ENCODE results near the gene MCRIP2. TPM values are rescaled to one million over a fixed set of nuclear protein-coding genes. Genes with fewer than 3 reads are reported as not detected.
A peak's percentile ranks its signal among the peaks of the same experiment; 100 is the strongest.

Gene MCRIP2
- total and polyA plus RNA-seq, 12 donors = 68.8 to 474 (median 95.2) TPM

- no peaks in the 10 kb centered on the region for H3K36me3 ChIP-seq
- intact Hi-C loops (cut with DNase I) = no loop called here
- TF ChIP-seq CTCF (IDR thresholded peaks at IDR 0.05) = no peak
- WGBS, 2 donors = 94% methylated on average over 22 of the region's 22 CpGs
- no peaks in the 10 kb centered on the region for H3K27me3 ChIP-seq
- no peak overlapping the region for H3K4me3 ChIP-seq
- peaks cover 0 to 6% (median 0%) of the 10 kb centered on the region in 9 donors for H3K4me1 ChIP-seq
- peaks cover 0 to 6% (median 0%) of the 10 kb centered on the region in 11 donors for H3K9me3 ChIP-seq
- H3K27ac ChIP-seq = no peak overlapping the region
- DNase-seq (no peak), ATAC-seq (no peak)
Observed at GRCh38 chr16:606656-607307, 34.8 kb upstream of the MCRIP2 start.

- no peak for ATAC-seq
Observed at GRCh38 chr16:608019-608418, 33.6 kb upstream of the MCRIP2 start.

GRCh38 chr16:609316-609715 is 32.3 kb upstream of the MCRIP2 start:
- no peak for ATAC-seq
- Histone ChIP-seq H3K9me3 (peaks cover 0 to 6% (median 0%) of the 10 kb centered on the region in 11 donors), H3K4me1 (peaks cover 0 to 6% (median 0%) of the 10 kb centered on the region in 9 donors), H3K27ac (no peak overlapping the region), H3K36me3 (no peaks in the 10 kb centered on the region), H3K4me3 (no peak overlapping the region), H3K27me3 (no peaks in the 10 kb centered on the region)
- DNase-seq = no peak
- intact Hi-C loops (cut with DNase I) = no loop called here
- 87 to 90% methylated on average over 13 of the region's 13 CpGs for WGBS, 2 donors
- no peak for TF ChIP-seq CTCF (IDR thresholded peaks at IDR 0.05)

More at GRCh38 chr16:608019-608418, 33.6 kb upstream of the MCRIP2 start:
- 86 to 89% methylated on average over 10 of the region's 10 CpGs for WGBS, 2 donors
- H3K27ac ChIP-seq = no peak overlapping the region
- peaks cover 0 to 6% (median 0%) of the 10 kb centered on the region in 9 donors for H3K4me1 ChIP-seq
- TF ChIP-seq CTCF (IDR thresholded peaks at IDR 0.05) = no peak
- no peaks in the 10 kb centered on the region for H3K27me3 ChIP-seq
- intact Hi-C loops (cut with DNase I) = no loop called here
- DNase-seq = no peak
- peaks cover 0 to 6% (median 0%) of the 10 kb centered on the region in 11 donors for H3K9me3 ChIP-seq
- no peak overlapping the region for H3K4me3 ChIP-seq
- no peaks in the 10 kb centered on the region for H3K36me3 ChIP-seq

- no peaks in the 10 kb centered on the region for H3K36me3 ChIP-seq
- H3K4me1 ChIP-seq = peaks cover 0 to 6% (median 0%) of the 10 kb centered on the region in 9 donors
- ATAC-seq (peak in 2 of 8 donors; percentile 31 to 49), DNase-seq (no peak)
- no peak for TF ChIP-seq CTCF (IDR thresholded peaks at IDR 0.05)
- WGBS, 2 donors = 91 to 92% methylated on average over 14 of the region's 14 CpGs
- H3K27ac ChIP-seq = no peak overlapping the region
- H3K9me3 ChIP-seq = peaks cover 0 to 5% (median 0%) of the 10 kb centered on the region in 11 donors
- intact Hi-C loops (cut with DNase I) = no loop called here
- no peaks in the 10 kb centered on the region for H3K27me3 ChIP-seq
- H3K4me3 ChIP-seq = no peak overlapping the region
Observed at GRCh38 chr16:609984-610383, 31.6 kb upstream of the MCRIP2 start.

Data from heart right ventricle (tissue), 16 donors.